Bronchial epithelial cell (primary cell): ENCODE results near the gene LRWD1. TPM values are rescaled to one million over a fixed set of nuclear protein-coding genes. Genes with fewer than 3 reads are reported as not detected.

ENCODE experiments used
- DNase-seq: peaks from one replicate; pipeline ENCODE4 v3.0.0-alpha.2; 2010; ENCODE audit warnings: low read depth
- FAIRE-seq: peaks from 2 replicates; lab custom pipeline; 2011; peaks lifted over from hg19 to GRCh38; lab: Jason Lieb, UNC
- H3K27me3 ChIP-seq: 2 replicates; pipeline ENCODE4 v1.5.1; 2011; ENCODE audit warnings: low read length; ENCODE audit not compliant: control insufficient read depth, insufficient read depth
- H3K36me3 ChIP-seq: 2 replicates; pipeline ENCODE4 v1.5.1; 2011; ENCODE audit warnings: low read length; ENCODE audit not compliant: control insufficient read depth, insufficient read depth
- H3K4me3 ChIP-seq: 2 replicates; pipeline ENCODE4 v1.5.1; 2011; ENCODE audit warnings: mild to moderate bottlenecking, low read depth, low read length, control low read depth
- CTCF ChIP-seq: IDR thresholded peaks from 2 replicates; pipeline ENCODE4 v1.5.1; 2011; ENCODE audit warnings: mild to moderate bottlenecking, moderate library complexity, low read length, control low read depth, inconsistent platforms; ENCODE audit not compliant: insufficient read depth, severe bottlenecking
- total RNA-seq: library from RNA; depleted of rRNA; stranded (reverse); fragments of >200 nt; gene quantifications from 2 replicates; pipeline ENCODE4 v1.2.1, GENCODE V29; 2014

The LRWD1 gene
- total RNA-seq, 1 donor from 2014 or later, result 25.3 TPM

GRCh38 chr7:102446387-102447156, 18.2 kb upstream of the LRWD1 start:
- TF ChIP-seq CTCF, result no peak
- H3K27me3 ChIP-seq, result no peaks in the 10 kb centered on the region
- H3K36me3 ChIP-seq, result no peaks in the 10 kb centered on the region
- no peak overlapping the region for H3K4me3 ChIP-seq
- FAIRE-seq, result no peak
- DNase-seq, result no peak

GRCh38 chr7:102447311-102447710, 17.5 kb upstream of the LRWD1 start:
- DNase-seq (no peak), FAIRE-seq (no peak)
- no peaks in the 10 kb centered on the region for H3K36me3 ChIP-seq
- no peak overlapping the region for H3K4me3 ChIP-seq
- TF ChIP-seq CTCF, result no peak
- H3K27me3 ChIP-seq, result no peaks in the 10 kb centered on the region

- TF ChIP-seq CTCF, result no peak
- no peak for FAIRE-seq
- H3K4me3 ChIP-seq, result no peak overlapping the region
- H3K27me3 ChIP-seq, result no peaks in the 10 kb centered on the region
- DNase-seq, result no peak
- H3K36me3 ChIP-seq, result no peaks in the 10 kb centered on the region
Observed at GRCh38 chr7:102449136-102449535, 15.6 kb upstream of the LRWD1 start.

GRCh38 chr7:102450242-102450641, 14.5 kb upstream of the LRWD1 start:
- TF ChIP-seq CTCF, result peak; percentile 25
- no peak for FAIRE-seq
- H3K27me3 ChIP-seq, result no peaks in the 10 kb centered on the region
- no peak for DNase-seq
- H3K4me3 ChIP-seq, result no peak overlapping the region
- no peaks in the 10 kb centered on the region for H3K36me3 ChIP-seq

- DNase-seq, result peak; percentile 48
- no peak for TF ChIP-seq CTCF
- no peak for FAIRE-seq
- Histone ChIP-seq H3K27me3 (no peaks in the 10 kb centered on the region), H3K4me3 (no peak overlapping the region), H3K36me3 (no peaks in the 10 kb centered on the region)
Observed at GRCh38 chr7:102451371-102452054, 13.3 kb upstream of the LRWD1 start.
